CD8-positive, alpha-beta memory T cell (primary cell): ENCODE data around the gene HECW1. TPM values are rescaled to one million over a fixed set of nuclear protein-coding genes. Genes with fewer than 3 reads are reported as not detected.

Experiments used
- CTCF ChIA-PET: fragments of 350-600 bp; sonication (Branson Sonifier 250); formaldehyde crosslinking; loops from one replicate; lab custom pipeline; 2021; ENCODE audit warnings: antibody characterized with exemption; lab: Charles Lee
- POLR2A ChIA-PET: fragments of 350-600 bp; sonication (Branson Sonifier 250); formaldehyde crosslinking; loops from one replicate; lab custom pipeline; 2021; ENCODE audit warnings: antibody characterized with exemption; lab: Charles Lee
- DNase-seq, 5 donors: peaks; one replicate each; pipeline versions ENCODE4 v3.0.0 to v3.0.0-alpha.2; 2020 to 2022; ENCODE audit warnings: mixed read lengths in 1 of 5
- H3K27ac ChIP-seq: one replicate; pipeline ENCODE4 v1.7.0; 2013; ENCODE audit warnings: low read depth, mild to moderate bottlenecking, low read length, moderate library complexity
- H3K27me3 ChIP-seq: 2 replicates; pipeline ENCODE4 v1.7.0; 2013; ENCODE audit warnings: low read length, mild to moderate bottlenecking; ENCODE audit not compliant: insufficient read depth, poor library complexity, severe bottlenecking
- H3K36me3 ChIP-seq: 2 replicates; pipeline ENCODE4 v1.7.0; 2013; ENCODE audit warnings: mild to moderate bottlenecking, low read length, moderate library complexity; ENCODE audit not compliant: insufficient read depth
- H3K4me1 ChIP-seq: 2 replicates; pipeline ENCODE4 v1.7.0; 2013; ENCODE audit warnings: mild to moderate bottlenecking, low read length, moderate library complexity; ENCODE audit not compliant: insufficient read depth
- H3K4me3 ChIP-seq: 2 replicates; pipeline ENCODE4 v1.7.0; 2013; ENCODE audit warnings: mild to moderate bottlenecking, low read length
- H3K9me3 ChIP-seq: 2 replicates; pipeline ENCODE4 v1.7.0; 2013; ENCODE audit warnings: mild to moderate bottlenecking, low read length
- H3K27ac Mint-ChIP-seq, 8 donors: one replicate each; pipeline ENCODE4 v1.8.0; 2020 to 2021; ENCODE audit warnings: mixed read lengths in 8 of 8, mild to moderate bottlenecking in 6 of 8, inconsistent platforms in 3 of 8, moderate library complexity in 3 of 8
- H3K27me3 Mint-ChIP-seq, 2 donors: one replicate each; pipeline ENCODE4 v1.8.0; 2020 to 2021; ENCODE audit warnings: mixed read lengths in 2 of 2, mild to moderate bottlenecking in 1 of 2, moderate library complexity in 1 of 2
- H3K36me3 Mint-ChIP-seq, 3 donors: one replicate each; pipeline ENCODE4 v1.8.0; 2020 to 2021; ENCODE audit warnings: mixed read lengths in 3 of 3, inconsistent platforms in 1 of 3, mild to moderate bottlenecking in 1 of 3
- H3K4me1 Mint-ChIP-seq, 3 donors: one replicate each; pipeline ENCODE4 v1.8.0; 2020 to 2021; ENCODE audit warnings: mixed read lengths in 3 of 3, inconsistent platforms in 1 of 3, mild to moderate bottlenecking in 1 of 3
- H3K4me3 Mint-ChIP-seq, 7 donors: one replicate each; pipeline ENCODE4 v1.8.0; 2020 to 2021; ENCODE audit warnings: mixed read lengths in 7 of 7, mild to moderate bottlenecking in 6 of 7, moderate library complexity in 4 of 7, inconsistent platforms in 2 of 7
- H3K9me3 Mint-ChIP-seq, 5 donors: one replicate each; pipeline ENCODE4 v1.8.0; 2020 to 2022; ENCODE audit warnings: mixed read lengths in 5 of 5, mild to moderate bottlenecking in 3 of 5, moderate library complexity in 2 of 5, inconsistent platforms in 1 of 5
- polyA plus RNA-seq: library from polyadenylated mRNA; unstranded; fragments of 300-500 nt; fragmentation: Illumina TruSeq; gene quantifications from one replicate; pipeline ENCODE4 v1.2.3, GENCODE V29; 2021
- total RNA-seq, 2 experiments: library from RNA; stranded (reverse); gene quantifications; one replicate each; pipeline ENCODE4 v1.2.3, GENCODE V29; 2021

Gene HECW1
- total and polyA plus RNA-seq, 3 experiments from 2014 or later: not detected

GRCh38 chr7:43609097-43609496 is 496.6 kb downstream of the HECW1 start:
- H3K36me3 Mint-ChIP-seq: peaks cover 15 to 78% (median 29%) of the 10 kb centered on the region in 3 donors
- no peaks in the 10 kb centered on the region for H3K27me3 ChIP-seq
- CTCF ChIA-PET: interaction anchor here (0.8 to 1.5 kb wide), 3 partner anchors 9 to 91 kb away, joined by 3 to 6 read pairs (median 3); no protein-coding TSS in a partner anchor
- H3K4me1 Mint-ChIP-seq: peaks cover 47 to 88% (median 72%) of the 10 kb centered on the region in 3 donors
- POLR2A ChIA-PET: interaction anchor here (0.8 to 1.0 kb wide), 2 partner anchors 8 to 11 kb away, joined by 3 read pairs; no protein-coding TSS in a partner anchor
- no peaks in the 10 kb centered on the region for H3K9me3 ChIP-seq
- peaks cover 83% of the 10 kb centered on the region for H3K4me1 ChIP-seq
- no peak overlapping the region for H3K27ac ChIP-seq
- H3K9me3 Mint-ChIP-seq: no peaks in the 10 kb centered on the region
- peak overlapping the region; percentile 57 to 92 (median 77) for H3K27ac Mint-ChIP-seq
- no peaks in the 10 kb centered on the region for H3K27me3 Mint-ChIP-seq
- DNase-seq: no peak
- peaks cover 31% of the 10 kb centered on the region for H3K36me3 ChIP-seq
- peak overlapping the region in 3 of 7 donors; percentile 14 to 20 (median 17) for H3K4me3 Mint-ChIP-seq
- H3K4me3 ChIP-seq: no peak overlapping the region

- Histone ChIP-seq H3K27me3 (no peaks in the 10 kb centered on the region), H3K9me3 (no peaks in the 10 kb centered on the region), H3K36me3 (peaks cover 43% of the 10 kb centered on the region), H3K4me1 (peaks cover 88% of the 10 kb centered on the region), H3K4me3 (no peak overlapping the region), H3K27ac (no peak overlapping the region)
- no peak for DNase-seq
- H3K27ac Mint-ChIP-seq: peak overlapping the region in 6 of 8 donors; percentile 74 to 92 (median 80)
- peaks cover 47 to 86% (median 68%) of the 10 kb centered on the region in 3 donors for H3K4me1 Mint-ChIP-seq
- no peaks in the 10 kb centered on the region for H3K9me3 Mint-ChIP-seq
- peaks cover 27 to 80% (median 35%) of the 10 kb centered on the region in 3 donors for H3K36me3 Mint-ChIP-seq
- H3K4me3 Mint-ChIP-seq: peak overlapping the region in 2 of 7 donors; percentile 17 to 49
- no peaks in the 10 kb centered on the region for H3K27me3 Mint-ChIP-seq
- ChIA-PET CTCF (interaction anchor here (1.4 to 3.9 kb wide), 2 partner anchors 30 to 88 kb away, joined by 4 to 23 read pairs; partner anchors contain the start of gene STK17A), POLR2A (interaction anchor here (0.6 kb wide), 1 partner anchor 12 kb away, joined by 4 read pairs; no protein-coding TSS in a partner anchor)
These were observed 499.7 kb downstream of the HECW1 start for GRCh38 chr7:43612128-43612527.

- Mint-ChIP-seq H3K4me1 (peaks cover 43 to 82% (median 65%) of the 10 kb centered on the region in 3 donors), H3K27ac (peak overlapping the region; percentile 66 to 92 (median 77)), H3K9me3 (no peaks in the 10 kb centered on the region), H3K4me3 (peak overlapping the region in 6 of 7 donors; percentile 29 to 59 (median 46)), H3K27me3 (no peaks in the 10 kb centered on the region), H3K36me3 (peaks cover 27 to 75% (median 35%) of the 10 kb centered on the region in 3 donors)
- H3K27me3 ChIP-seq: no peaks in the 10 kb centered on the region
- ChIA-PET CTCF (interaction anchor here (1.4 to 3.9 kb wide), 2 partner anchors 31 to 87 kb away, joined by 4 to 23 read pairs; partner anchors contain the start of gene STK17A), POLR2A (interaction anchor here (0.6 to 2.2 kb wide), 2 partner anchors 13 to 26 kb away, joined by 4 to 8 read pairs; no protein-coding TSS in a partner anchor)
- peaks cover 90% of the 10 kb centered on the region for H3K4me1 ChIP-seq
- no peak for DNase-seq
- no peak overlapping the region for H3K27ac ChIP-seq
- H3K36me3 ChIP-seq: peaks cover 43% of the 10 kb centered on the region
- H3K4me3 ChIP-seq: no peak overlapping the region
- H3K9me3 ChIP-seq: no peaks in the 10 kb centered on the region
These were observed 500.4 kb downstream of the HECW1 start for GRCh38 chr7:43612599-43613589.

Other genes with a start within 250 kb of the HECW1 start
- gene C7orf25, start 200.6 kb upstream of the HECW1 start, total RNA-seq: 1 to 10 TPM; 2.5 to 5.2 TPM
- gene C7orf25, start 200.6 kb upstream of the HECW1 start, polyA plus RNA-seq: 4.6 TPM
- gene PSMA2, start 180.5 kb upstream of the HECW1 start, total RNA-seq: 100 to 1,000 TPM; 176 to 179 TPM
- 238 TPM for gene PSMA2, start 180.5 kb upstream of the HECW1 start, polyA plus RNA-seq
- gene MRPL32, start 180.3 kb upstream of the HECW1 start, total RNA-seq: 10 to 100 TPM; 74.6 to 79.5 TPM
- gene MRPL32, start 180.3 kb upstream of the HECW1 start, polyA plus RNA-seq: 49.9 TPM